HG02938 (cell line): ENCODE results near the gene PRAMEF10.
"Not testable (repeated sequence)": the region's sequence is repeated elsewhere in the genome, so short reads cannot be mapped to it uniquely, and the experiment has no call there.

Experiments used
- ATAC-seq: cut with Tn5 transposase; IDR thresholded peaks from one replicate; pipeline ENCODE4 v1.9.1; 2021; ENCODE audit warnings: mild to moderate bottlenecking, moderate library complexity; ENCODE audit not compliant: unreplicated experiment

The PRAMEF10 gene, protein sequence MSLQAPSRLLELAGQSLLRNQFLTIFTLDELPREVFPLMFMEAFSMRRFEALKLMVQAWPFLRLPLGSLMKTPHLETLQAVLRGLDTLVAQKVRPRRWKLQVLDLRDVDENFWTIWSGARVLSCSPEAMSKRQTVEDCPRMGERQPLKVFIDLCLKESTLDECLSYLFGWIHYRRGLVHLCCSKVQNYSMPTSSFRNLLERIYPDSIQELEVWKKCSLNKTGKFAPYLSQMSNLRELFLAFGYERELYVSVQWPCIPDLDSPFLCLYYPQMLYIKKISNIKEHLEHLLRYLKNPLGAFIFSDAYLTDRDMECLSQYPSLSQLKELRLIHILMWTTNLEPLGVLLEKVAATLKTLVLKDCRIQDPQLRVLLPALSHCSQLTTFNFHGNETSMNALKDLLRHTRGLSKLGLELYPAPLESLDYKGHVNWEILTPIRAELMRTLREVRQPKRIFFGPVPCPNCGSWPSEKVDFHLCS

GRCh38 chr1:12898170-12898569 is at the start of gene PRAMEF10:
Gene PRAMEF10 (minus strand): TSS chr1:12898270. CDS start chr1:12895847, 2,423 bp downstream.
- not testable (repeated sequence) for ATAC-seq

GRCh38 chr1:12947480-12947879 is 49.4 kb upstream of the PRAMEF10 start, which contains the start of gene PRAMEF6:
Gene PRAMEF6 (minus strand): TSS chr1:12947580. CDS start chr1:12942518, 5,062 bp downstream.
- ATAC-seq: not testable (repeated sequence)

GRCh38 chr1:12924368-12924767 is 26.3 kb upstream of the PRAMEF10 start:
- ATAC-seq: not testable (repeated sequence)

DNA sequence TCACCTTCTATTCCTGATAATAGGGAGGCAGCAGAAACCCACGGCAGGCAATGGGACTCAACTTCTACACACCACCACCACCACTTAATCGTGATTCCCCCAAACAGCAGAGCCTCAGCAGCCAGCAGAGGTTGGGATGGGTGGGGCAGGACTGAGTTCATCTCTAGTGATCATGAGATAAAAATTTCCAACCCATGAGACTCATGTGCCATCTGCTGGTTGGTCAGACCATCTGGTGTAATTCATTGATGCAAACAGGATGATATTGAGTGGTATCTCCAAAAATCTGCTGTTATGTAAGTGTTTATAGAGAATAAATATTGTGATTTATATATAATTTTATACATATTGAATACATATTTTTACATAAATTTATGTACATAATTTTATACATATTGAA is 23.7 kb upstream of the PRAMEF10 start:
- ATAC-seq: not testable (repeated sequence)

DNA sequence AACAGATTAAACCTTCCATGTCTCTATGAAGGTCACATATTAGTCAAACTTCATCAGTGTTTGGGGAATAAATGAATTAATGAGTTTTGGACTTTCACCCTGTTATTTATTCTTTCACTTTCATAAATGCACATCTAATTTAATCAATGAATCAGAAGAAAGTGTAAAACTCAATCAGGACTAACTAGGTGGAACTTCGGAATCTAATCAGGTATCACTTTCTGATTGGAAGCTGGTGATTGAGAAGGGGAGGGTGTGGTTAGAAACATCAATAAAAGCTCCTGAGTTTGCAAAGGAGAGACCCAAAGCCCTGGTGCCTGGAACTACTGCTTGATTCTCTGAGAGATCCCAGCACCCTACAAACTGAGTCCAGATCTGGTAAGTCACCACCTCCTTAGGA is 18.2 kb upstream of the PRAMEF10 start, which contains the start of gene PRAMEF7:
Gene PRAMEF7, plus strand, starts transcription at position 301 of the 400 bp plus-strand sequence. CDS start 1,083 bp downstream, outside the sequence.
- not testable (repeated sequence) for ATAC-seq

DNA sequence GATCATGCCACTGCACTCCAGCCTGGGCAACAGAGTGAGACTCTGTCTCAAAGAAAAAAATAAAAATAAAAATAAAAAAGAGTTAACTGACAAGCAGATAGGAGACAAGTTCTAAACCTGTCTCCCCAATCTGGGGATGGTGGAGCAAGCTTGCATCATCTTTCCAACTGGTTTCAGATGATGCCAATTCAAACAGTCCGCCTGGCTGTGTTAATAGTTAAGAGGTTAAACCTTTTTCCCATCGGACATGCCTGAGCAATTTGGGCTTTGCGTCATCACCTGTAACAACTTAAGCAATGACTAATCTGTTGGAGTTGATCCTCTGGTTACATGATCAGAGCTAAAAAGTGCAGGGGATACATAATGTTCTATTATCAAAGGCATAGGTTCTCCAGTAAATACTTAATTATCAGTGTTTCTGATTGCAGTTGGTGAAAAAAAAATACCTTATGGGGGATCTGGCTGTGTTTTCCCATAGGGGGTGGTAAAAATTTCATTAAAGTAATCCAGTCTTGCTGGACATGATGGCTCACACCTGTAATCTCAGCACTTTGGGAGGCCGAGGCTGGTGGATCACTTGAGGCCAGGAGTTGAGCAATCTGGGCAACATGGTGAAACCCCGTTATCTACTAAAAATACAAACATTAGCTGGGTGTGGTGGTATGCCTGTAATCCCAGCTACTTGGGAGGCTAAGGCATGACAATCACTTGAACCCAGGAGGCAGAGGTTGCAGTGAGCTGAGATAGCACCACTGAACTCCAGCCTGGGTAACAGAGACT is 5.9 kb upstream of the PRAMEF10 start:
- not testable (repeated sequence) for ATAC-seq

GRCh38 chr1:12899186-12899585 is 1.1 kb upstream of the PRAMEF10 start:
- ATAC-seq: not testable (repeated sequence)

- ATAC-seq: not testable (repeated sequence)
These were observed 12.0 kb downstream of the PRAMEF10 start, which contains the start of gene PRAMEF4 for GRCh38 chr1:12886101-12886500. Gene PRAMEF4 (minus strand): TSS chr1:12886201. CDS start chr1:12883394, 2,807 bp downstream.

- ATAC-seq: not testable (repeated sequence)
These were observed 19.6 kb downstream of the PRAMEF10 start for GRCh38 chr1:12878453-12878852.

GRCh38 chr1:12863131-12863880 is 34.8 kb downstream of the PRAMEF10 start:
- ATAC-seq: not testable (repeated sequence)

DNA sequence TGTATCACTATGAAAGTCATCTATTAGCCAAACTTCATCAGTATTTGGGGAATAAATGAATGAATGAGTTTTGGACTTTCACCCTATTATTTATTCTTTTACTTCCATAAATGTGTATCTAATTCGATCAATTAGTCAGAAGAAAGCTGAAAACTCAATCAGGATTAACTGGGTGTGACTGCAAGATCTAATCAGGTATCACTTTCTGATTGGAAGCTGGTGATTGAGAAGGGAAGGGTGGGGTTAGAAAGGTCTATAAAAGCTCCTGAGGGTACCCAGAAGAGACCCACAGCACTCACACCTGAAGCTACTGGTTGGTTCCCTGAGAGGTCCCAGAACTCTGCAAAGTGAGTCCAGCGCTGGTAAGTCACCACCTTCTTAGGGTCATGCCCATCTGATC is 41.3 kb downstream of the PRAMEF10 start, which contains the start of gene PRAMEF2:
Gene PRAMEF2, plus strand, starts transcription at position 301 of the 400 bp plus-strand sequence. CDS start 1,924 bp downstream, outside the sequence.
- not testable (repeated sequence) for ATAC-seq

- ATAC-seq: no peak
These were observed 46.3 kb downstream of the PRAMEF10 start for GRCh38 chr1:12851779-12852178.

- ATAC-seq: not testable (repeated sequence)
These were observed 49.5 kb downstream of the PRAMEF10 start, which contains the start of gene HNRNPCL1 for GRCh38 chr1:12848620-12849019. Gene HNRNPCL1 (minus strand): TSS chr1:12848720. CDS start chr1:12848289, 431 bp downstream.
